ENCODE data around the gene POLG. TPM values are rescaled to one million over a fixed set of nuclear protein-coding genes. Genes with fewer than 3 reads are reported as not detected.
A peak's percentile ranks its signal among the peaks of the same experiment; 100 is the strongest.

The POLG gene
- total RNA-seq = 124 and 131 TPM in 2 replicates

DNA sequence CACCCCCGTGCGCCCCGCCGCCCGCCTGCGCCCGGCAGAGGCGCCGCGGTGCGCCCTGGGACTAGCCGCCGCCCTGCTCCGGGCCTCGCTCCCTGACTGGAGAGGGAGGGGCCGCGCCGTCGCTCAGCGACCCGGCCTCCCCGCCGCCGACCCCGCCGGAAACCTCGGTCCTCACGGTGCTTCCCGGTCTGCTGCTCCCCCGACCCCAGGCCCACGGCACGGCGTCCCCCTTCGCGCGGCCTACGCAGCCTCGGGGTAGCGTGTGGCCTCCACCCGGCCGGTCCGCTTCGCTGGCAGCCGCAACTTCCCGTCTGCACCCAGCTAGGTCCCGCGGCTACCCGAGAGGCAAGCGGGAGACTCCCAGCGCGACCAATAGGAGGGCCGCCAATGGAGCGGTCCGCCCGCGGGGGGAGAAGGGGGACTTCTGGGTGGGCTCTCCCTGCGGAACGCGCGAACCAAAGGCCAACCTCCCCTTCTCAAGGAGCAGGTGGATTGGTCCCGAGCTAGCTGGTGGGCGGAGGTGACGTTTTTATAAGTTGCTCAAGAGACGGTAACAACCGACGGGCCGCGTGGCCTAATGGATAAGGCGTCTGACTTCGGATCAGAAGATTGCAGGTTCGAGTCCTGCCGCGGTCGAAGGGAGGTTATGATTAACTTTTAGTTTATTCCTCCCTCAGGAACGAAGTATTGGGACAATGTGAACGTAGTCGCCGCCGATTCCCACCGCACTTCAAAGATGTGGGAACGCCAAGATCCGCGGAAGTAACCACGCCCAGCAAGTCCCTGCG, at the start of gene POLG:
Gene POLG, minus strand, starts transcription at position 315 of the 788 bp plus-strand sequence. CDS start 1,070 bp downstream, outside the sequence.
- peaks cover 32% of the 10 kb centered on the region for H3K36me3 Mint-ChIP-seq (ENCODE audit: low read depth)
- peaks cover 5% of the 10 kb centered on the region for H3K27me3 Mint-ChIP-seq (ENCODE audit: low read depth)
- no peaks in the 10 kb centered on the region for H3K9me3 Mint-ChIP-seq
- intact Hi-C loops (cut with micrococcal nuclease) = loop anchor here (1.0 to 10.0 kb wide), 5 partner anchors 42 to 710 kb away; partner anchors contain the start of genes AEN, FANCI and TICRR
- peak within 1 kb of the TSS; percentile 81 for H3K4me3 Mint-ChIP-seq (ENCODE audit: low read depth)
- peaks cover 51% of the 10 kb centered on the region for H3K4me1 Mint-ChIP-seq (ENCODE audit: low read depth)
- peak within 1 kb of the TSS; percentile 85 for H3K27ac Mint-ChIP-seq
- peak; percentile 98 for DNase-seq (ENCODE audit: low spot score)

DNA sequence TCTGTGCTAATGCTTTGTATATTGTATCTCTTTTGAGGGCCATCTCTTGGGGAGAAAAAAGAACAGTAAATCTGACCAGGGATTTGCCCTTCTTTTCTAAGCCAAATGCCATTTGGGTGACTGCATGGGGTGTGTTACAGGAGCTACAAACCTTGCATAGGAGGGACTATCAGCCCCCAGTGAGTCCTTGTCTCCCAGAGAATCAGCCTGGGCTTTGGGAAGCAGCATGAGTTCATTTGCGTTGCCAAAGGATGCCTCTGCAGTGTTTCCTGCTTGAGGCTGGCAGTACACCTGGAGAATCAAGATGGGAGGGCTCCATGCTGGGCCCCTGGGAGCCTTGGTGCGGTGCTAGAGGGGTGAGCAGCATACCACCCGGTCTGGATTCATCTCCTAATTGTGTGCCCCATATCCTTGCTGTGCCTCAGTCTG, 49.6 kb upstream of the POLG start:
- DNase-seq (ENCODE audit: low spot score) = no peak
- no peaks in the 10 kb centered on the region for H3K36me3 Mint-ChIP-seq (ENCODE audit: low read depth)
- intact Hi-C loops (cut with micrococcal nuclease) = no loop called here
- no peaks in the 10 kb centered on the region for H3K4me1 Mint-ChIP-seq (ENCODE audit: low read depth)
- no peaks in the 10 kb centered on the region for H3K9me3 Mint-ChIP-seq
- peaks cover 48% of the 10 kb centered on the region for H3K27me3 Mint-ChIP-seq (ENCODE audit: low read depth)
- H3K27ac Mint-ChIP-seq = no peak overlapping the region
- H3K4me3 Mint-ChIP-seq (ENCODE audit: low read depth) = no peak overlapping the region

DNA sequence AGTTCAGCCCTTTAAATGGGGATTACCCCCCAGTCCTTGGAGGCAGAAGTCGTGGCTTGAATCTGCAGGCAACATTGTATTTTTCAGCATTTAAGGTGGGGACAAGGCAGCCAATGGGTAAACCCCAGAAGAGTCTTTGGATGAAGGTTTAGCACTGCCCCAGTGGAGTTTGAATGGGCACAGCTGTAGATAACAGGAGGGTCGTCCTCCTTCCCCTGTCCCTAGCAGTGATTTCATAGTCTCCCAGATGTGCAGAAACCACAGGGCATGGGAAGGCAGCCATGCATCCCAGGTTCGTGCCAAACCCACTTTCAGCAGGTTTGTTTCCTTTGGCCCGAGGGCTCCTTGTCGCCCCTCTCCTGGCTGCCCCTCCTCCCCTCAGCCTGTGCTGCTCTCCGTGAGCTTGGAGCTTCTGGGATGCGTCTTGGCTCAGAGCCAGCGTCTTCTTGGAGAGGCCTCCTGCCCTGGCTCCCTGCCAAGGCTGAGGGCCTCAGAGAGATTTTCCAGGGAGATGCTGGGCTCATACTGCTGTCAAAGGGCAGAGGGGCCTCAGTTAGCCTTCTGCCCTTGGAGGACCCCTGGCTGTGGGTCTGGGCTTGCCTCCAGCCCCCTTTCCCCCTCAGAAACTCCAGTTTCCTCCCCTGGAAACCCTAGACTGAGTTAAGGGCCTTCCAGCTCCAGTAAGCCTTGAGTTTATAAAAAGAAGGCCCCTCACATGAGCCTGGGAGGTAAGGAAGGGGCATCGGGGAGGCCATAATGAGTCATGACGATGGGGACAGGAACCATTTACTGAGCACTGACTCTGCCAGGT, 48.9 kb upstream of the POLG start:
- no peak for DNase-seq (ENCODE audit: low spot score)
- intact Hi-C loops (cut with micrococcal nuclease) = no loop called here
- no peak overlapping the region for H3K27ac Mint-ChIP-seq
- no peaks in the 10 kb centered on the region for H3K9me3 Mint-ChIP-seq
- no peaks in the 10 kb centered on the region for H3K36me3 Mint-ChIP-seq (ENCODE audit: low read depth)
- H3K27me3 Mint-ChIP-seq (ENCODE audit: low read depth) = peaks cover 45% of the 10 kb centered on the region
- H3K4me3 Mint-ChIP-seq (ENCODE audit: low read depth) = no peak overlapping the region
- H3K4me1 Mint-ChIP-seq (ENCODE audit: low read depth) = no peaks in the 10 kb centered on the region

DNA sequence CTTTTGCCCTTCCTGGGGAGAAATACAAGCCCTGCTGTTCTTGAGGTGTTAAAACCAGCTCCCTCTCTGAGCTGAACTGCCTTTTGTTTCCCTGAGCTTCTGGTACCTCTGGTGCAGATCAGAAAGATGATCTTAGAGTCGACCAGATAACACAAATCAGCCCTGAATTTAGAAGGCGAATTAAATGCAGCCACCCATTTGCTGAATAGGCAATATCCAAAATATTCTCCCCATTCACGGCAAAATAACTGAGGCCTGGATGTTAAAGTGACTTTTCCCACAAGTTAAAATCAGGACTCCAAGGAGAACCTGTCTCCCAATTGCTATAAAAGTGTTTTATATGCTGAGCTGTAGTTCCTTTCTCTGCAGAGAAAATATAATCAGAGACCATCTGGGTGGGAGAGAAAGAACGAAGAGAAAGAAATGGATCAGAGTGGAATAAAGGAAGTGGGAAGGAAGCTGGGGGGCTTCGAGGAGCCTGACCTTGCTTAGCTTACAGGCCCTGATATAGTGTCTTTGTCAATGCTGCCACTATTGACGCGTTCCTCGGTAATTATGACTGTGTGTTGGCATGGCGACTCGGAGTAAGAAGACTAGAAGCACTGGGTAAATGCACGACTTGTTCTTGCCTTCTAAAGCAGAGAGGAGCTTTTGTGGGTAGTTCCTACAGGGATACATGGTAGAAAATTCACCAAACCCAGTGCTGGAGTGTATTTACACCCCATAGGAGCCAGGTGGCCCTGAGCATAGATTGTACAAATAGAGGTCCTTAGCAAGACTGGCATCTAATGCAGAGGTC, 47.5 kb upstream of the POLG start:
- no peak overlapping the region for H3K4me3 Mint-ChIP-seq (ENCODE audit: low read depth)
- peaks cover 57% of the 10 kb centered on the region for H3K27me3 Mint-ChIP-seq (ENCODE audit: low read depth)
- no peak for DNase-seq (ENCODE audit: low spot score)
- no peak overlapping the region for H3K27ac Mint-ChIP-seq
- H3K9me3 Mint-ChIP-seq = no peaks in the 10 kb centered on the region
- intact Hi-C loops (cut with micrococcal nuclease) = no loop called here
- H3K36me3 Mint-ChIP-seq (ENCODE audit: low read depth) = no peaks in the 10 kb centered on the region
- no peaks in the 10 kb centered on the region for H3K4me1 Mint-ChIP-seq (ENCODE audit: low read depth)

DNA sequence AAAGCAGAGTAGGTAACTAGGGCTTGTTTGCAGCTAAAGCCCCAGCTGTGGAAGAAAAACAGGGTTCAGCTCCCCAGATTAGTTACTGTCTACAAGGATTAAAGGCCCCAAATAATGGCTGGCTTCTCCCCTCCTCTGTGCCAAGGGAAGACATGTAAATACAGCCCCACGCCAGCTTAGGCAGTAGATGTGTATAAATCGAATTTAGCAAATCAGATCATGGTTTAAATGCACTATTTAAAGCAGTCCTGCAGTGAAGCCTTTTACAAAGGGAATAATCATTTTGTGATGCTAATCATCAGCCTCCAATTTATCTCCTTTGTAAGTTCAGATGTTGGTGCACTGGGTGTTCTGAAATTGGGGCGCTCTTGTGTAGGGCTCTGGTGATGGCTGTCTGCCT, 46.7 kb upstream of the POLG start:
- peaks cover 65% of the 10 kb centered on the region for H3K27me3 Mint-ChIP-seq (ENCODE audit: low read depth)
- H3K36me3 Mint-ChIP-seq (ENCODE audit: low read depth) = no peaks in the 10 kb centered on the region
- no peak overlapping the region for H3K27ac Mint-ChIP-seq
- H3K4me1 Mint-ChIP-seq (ENCODE audit: low read depth) = no peaks in the 10 kb centered on the region
- no peak for DNase-seq (ENCODE audit: low spot score)
- H3K4me3 Mint-ChIP-seq (ENCODE audit: low read depth) = no peak overlapping the region
- intact Hi-C loops (cut with micrococcal nuclease) = no loop called here
- H3K9me3 Mint-ChIP-seq = no peaks in the 10 kb centered on the region

DNA sequence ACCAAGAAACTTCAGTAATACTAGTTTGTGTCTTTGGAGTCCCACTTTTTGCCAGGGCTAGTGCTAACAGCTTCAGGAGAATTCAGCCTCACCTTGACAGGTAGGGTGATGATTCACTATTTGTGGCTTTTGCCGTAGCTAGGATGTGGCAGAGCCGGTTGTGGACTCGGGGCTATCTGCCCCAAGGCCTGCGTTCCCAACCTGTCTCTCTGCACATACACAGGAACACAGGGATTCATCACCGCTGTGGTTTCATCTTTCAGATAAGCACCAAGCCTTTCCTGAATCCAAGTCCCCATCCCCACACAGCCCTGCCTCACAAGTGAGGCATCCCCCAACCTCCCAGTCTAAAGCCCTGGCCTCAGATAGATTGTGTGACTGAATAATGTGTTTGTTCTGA, 45.2 kb upstream of the POLG start:
- intact Hi-C loops (cut with micrococcal nuclease) = no loop called here
- no peaks in the 10 kb centered on the region for H3K4me1 Mint-ChIP-seq (ENCODE audit: low read depth)
- H3K27ac Mint-ChIP-seq = no peak overlapping the region
- no peaks in the 10 kb centered on the region for H3K36me3 Mint-ChIP-seq (ENCODE audit: low read depth)
- H3K9me3 Mint-ChIP-seq = no peaks in the 10 kb centered on the region
- no peak for DNase-seq (ENCODE audit: low spot score)
- H3K27me3 Mint-ChIP-seq (ENCODE audit: low read depth) = peaks cover 78% of the 10 kb centered on the region
- no peak overlapping the region for H3K4me3 Mint-ChIP-seq (ENCODE audit: low read depth)

DNA sequence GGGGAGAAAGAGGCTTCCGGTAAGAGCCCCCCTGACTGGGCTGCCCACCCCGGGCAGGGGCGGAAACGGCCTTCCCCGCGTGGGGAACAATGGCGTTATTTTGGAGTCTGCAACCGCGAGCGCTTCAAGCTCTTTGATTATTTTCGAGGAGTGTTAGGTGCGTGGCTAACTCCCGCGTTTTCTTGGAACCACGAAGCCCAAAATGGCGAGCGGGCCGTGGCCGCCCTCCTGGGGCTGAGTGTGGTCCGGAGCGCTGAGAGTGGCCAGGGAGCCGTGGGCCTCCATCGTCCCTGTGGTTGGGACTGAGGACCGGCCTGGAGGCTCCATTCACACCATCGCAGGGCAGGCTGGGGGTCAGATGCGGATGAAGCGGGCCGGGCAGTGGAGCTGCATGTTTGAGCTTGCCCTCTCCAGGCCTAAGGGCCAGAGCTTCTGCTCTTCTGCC, 44.6 kb upstream of the POLG start:
- no peak overlapping the region for H3K4me3 Mint-ChIP-seq (ENCODE audit: low read depth)
- no peak overlapping the region for H3K27ac Mint-ChIP-seq
- H3K36me3 Mint-ChIP-seq (ENCODE audit: low read depth) = no peaks in the 10 kb centered on the region
- H3K27me3 Mint-ChIP-seq (ENCODE audit: low read depth) = peaks cover 81% of the 10 kb centered on the region
- no peaks in the 10 kb centered on the region for H3K9me3 Mint-ChIP-seq
- no peak for DNase-seq (ENCODE audit: low spot score)
- H3K4me1 Mint-ChIP-seq (ENCODE audit: low read depth) = no peaks in the 10 kb centered on the region
- intact Hi-C loops (cut with micrococcal nuclease) = no loop called here

DNA sequence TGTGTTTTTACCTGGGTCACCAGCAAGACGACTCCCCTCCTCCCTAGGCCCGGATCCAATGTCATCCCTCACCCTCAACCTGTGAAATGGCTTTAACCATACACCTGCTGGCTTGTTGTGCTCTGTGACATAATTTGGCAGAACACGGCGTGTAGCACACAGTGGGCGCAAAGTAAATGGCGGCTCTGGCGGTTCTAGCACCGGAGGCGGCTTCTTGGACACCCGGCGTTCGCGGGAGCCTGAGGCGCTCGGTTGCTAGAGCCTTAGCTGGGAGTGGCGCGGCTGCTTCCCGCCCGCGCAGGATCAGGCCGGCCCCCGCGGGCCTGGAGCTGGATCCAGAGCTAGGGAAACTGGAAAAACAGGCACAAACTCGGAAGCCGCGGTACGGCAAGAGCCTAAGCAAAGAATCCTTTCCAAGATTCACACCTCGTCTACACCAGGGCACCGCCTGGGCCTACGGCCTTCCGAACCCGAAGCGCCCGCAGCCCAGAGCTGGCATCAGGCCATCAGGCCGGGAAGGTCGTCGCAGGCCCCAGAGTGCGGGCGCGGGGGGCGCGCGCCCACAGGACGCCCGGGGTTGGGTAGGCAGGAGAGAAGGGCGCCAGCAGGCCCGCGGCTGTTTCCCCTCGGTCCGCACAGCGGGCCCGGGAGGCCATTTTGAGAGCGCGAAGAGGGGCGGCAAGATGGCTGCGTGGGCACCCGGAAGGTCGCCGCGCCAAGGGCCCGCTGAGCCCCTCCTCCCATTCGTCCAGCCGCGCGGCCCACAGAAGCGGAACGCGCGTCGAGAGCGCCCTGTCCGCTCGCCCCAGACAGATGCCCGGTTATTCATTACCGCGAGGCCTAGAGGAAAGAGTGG, 43.9 kb upstream of the POLG start:
- no peak overlapping the region for H3K27ac Mint-ChIP-seq
- no peaks in the 10 kb centered on the region for H3K4me1 Mint-ChIP-seq (ENCODE audit: low read depth)
- no peak overlapping the region for H3K4me3 Mint-ChIP-seq (ENCODE audit: low read depth)
- intact Hi-C loops (cut with micrococcal nuclease) = no loop called here
- no peaks in the 10 kb centered on the region for H3K9me3 Mint-ChIP-seq
- no peak for DNase-seq (ENCODE audit: low spot score)
- no peaks in the 10 kb centered on the region for H3K36me3 Mint-ChIP-seq (ENCODE audit: low read depth)
- peaks cover 89% of the 10 kb centered on the region for H3K27me3 Mint-ChIP-seq (ENCODE audit: low read depth)

DNA sequence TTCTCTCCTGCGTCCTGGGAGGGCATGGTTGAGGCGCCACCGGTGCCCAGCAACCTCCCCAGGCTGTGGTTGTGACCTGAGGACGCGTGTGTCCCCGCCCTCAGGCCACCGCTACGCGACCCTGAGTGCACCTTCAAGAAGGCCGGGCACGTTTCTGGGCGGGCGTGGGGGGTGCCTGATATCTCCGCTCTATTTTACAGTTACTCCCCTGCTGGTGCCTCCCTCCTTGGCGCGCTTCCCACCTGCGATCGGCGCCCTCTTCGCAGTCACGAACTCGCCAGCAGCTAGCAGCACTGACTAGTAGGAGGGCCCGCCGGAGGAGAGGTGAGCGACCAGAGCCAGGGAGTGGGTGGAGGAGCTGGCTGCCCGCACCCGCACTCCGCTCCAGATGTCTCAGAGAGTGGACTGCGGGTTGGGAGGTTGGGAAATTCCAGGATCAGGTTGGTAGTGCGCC, 43.2 kb upstream of the POLG start:
- DNase-seq (ENCODE audit: low spot score) = no peak
- Mint-ChIP-seq H3K27ac (no peak overlapping the region), H3K4me3 (ENCODE audit: low read depth) (no peak overlapping the region), H3K27me3 (ENCODE audit: low read depth) (peaks cover 88% of the 10 kb centered on the region), H3K36me3 (ENCODE audit: low read depth) (no peaks in the 10 kb centered on the region), H3K4me1 (ENCODE audit: low read depth) (no peaks in the 10 kb centered on the region), H3K9me3 (no peaks in the 10 kb centered on the region)
- intact Hi-C loops (cut with micrococcal nuclease) = no loop called here

DNA sequence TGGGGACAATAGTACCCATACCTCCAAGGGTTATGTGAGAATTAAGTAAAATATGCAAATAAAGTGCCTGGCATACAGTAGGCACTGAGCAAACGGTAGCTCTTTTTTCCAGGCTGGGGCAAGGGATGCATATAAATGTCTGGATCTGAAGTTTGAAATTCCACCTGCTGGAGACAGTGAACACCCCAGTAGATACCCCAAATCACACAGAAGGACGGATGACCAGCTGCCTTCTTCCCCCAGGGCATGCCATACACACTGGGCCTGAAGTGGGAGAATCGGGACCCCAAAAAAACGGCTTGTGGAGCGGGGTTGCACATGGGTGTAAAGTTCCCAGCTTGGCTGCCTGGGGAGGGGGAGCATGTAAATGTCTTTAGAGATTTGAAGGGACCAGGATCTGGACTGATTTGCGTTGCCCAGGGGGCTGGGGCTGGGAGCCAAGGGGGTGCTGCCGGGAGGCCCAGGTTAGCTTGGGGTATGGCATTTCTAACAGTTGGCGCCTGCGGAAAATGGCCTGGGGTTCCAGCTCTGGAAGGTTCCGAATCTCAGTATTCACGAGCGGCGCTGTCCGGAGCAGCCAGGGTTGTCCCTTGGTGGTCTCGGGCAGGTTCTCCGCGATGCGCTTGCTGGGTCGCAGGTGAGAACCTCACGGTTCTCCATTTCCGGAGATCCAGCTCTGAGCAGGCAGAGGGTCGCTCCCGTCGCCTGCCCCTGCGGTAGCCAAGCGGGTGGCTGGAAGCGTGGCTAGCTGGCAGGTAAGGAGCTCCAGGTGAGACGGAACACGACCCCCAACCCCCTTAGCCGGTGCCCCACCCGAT, 42.6 kb upstream of the POLG start:
- no peaks in the 10 kb centered on the region for H3K36me3 Mint-ChIP-seq (ENCODE audit: low read depth)
- H3K27me3 Mint-ChIP-seq (ENCODE audit: low read depth) = peaks cover 86% of the 10 kb centered on the region
- no peaks in the 10 kb centered on the region for H3K9me3 Mint-ChIP-seq
- intact Hi-C loops (cut with micrococcal nuclease) = no loop called here
- no peaks in the 10 kb centered on the region for H3K4me1 Mint-ChIP-seq (ENCODE audit: low read depth)
- no peak for DNase-seq (ENCODE audit: low spot score)
- no peak overlapping the region for H3K4me3 Mint-ChIP-seq (ENCODE audit: low read depth)
- no peak overlapping the region for H3K27ac Mint-ChIP-seq

DNA sequence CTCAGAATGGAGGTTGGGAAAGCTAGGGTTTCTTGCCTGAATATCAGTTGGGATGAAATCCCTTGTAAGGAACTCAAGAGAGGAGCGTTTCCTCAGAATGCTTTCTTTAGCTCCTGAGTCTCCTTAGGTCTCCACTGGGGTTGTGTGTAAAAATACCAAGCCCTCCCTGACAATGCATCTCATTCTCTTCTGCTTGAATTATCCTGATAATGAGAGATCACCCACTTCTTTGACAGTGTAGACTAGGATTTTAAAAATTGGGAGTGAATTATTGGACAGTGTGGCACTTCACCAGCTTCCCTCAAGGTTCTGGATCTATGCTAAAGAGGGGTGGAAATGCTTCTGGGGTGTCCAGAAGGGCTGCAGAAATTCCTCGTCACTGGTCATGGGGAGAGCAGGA, 41.8 kb upstream of the POLG start:
- H3K27me3 Mint-ChIP-seq (ENCODE audit: low read depth) = peaks cover 85% of the 10 kb centered on the region
- no peak overlapping the region for H3K4me3 Mint-ChIP-seq (ENCODE audit: low read depth)
- intact Hi-C loops (cut with micrococcal nuclease) = no loop called here
- H3K9me3 Mint-ChIP-seq = no peaks in the 10 kb centered on the region
- no peak for DNase-seq (ENCODE audit: low spot score)
- no peaks in the 10 kb centered on the region for H3K4me1 Mint-ChIP-seq (ENCODE audit: low read depth)
- H3K36me3 Mint-ChIP-seq (ENCODE audit: low read depth) = no peaks in the 10 kb centered on the region
- H3K27ac Mint-ChIP-seq = no peak overlapping the region

Data from activated T-helper 2 cell treated with anti-CD3 and anti-CD28 coated beads, Interferon-gamma antibody, Interleukin-2, Interleukin-4, amounts not matched to agents 10 μg/mL and 5 μg/mL and 100 μg/mL, durations not matched to agents 14 hours and 24 hours and 36 hours (primary cell).